GM18520 (cell line): ENCODE results near the gene SLC2A10.
"Not testable (repeated sequence)": the region's sequence is repeated elsewhere in the genome, so short reads cannot be mapped to it uniquely, and the experiment has no call there.

ENCODE experiments used
- ATAC-seq: cut with Tn5 transposase; IDR thresholded peaks from one replicate; pipeline ENCODE4 v1.9.1; 2021; ENCODE audit not compliant: unreplicated experiment

SLC2A10 gene

DNA sequence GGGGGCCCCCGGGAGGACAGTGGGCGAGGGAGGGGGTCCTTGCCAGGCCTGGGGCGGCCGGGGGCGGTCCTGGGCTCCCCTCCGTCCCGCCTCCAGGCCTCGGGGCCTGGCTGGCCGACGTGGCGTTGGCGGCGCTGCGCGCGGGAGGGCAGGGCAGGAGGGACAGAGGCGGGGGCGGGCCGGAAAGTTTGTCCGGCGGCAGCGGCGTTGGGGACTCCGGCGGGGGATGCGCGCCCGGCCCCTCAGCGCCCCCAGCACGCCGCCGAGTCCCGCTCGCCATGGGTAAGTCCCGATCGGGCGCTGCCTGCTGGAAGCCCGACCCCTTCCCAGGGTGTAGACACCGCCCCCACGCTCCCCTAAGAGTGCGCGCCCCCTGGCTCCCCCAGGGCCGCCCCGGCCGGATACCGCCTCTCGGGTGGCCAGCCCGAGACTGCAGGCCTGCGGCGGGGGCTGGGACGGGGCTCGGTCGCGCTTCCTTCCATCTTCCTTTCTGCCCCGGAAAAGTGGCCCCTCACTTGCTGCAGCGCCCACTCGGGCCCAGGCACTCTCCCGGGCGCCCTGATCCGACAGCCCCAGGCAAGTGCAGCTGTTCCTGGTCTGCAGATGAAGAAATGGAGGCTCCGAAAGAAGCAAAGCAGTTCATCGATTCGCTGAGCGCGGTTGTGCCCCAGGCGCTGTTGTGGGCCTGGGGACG lies at the start of gene SLC2A10:
TSS of gene SLC2A10 (plus strand) at position 191 of the 694 bp plus-strand sequence. CDS start at position 279, 88 bp downstream.
- no peak for ATAC-seq

DNA sequence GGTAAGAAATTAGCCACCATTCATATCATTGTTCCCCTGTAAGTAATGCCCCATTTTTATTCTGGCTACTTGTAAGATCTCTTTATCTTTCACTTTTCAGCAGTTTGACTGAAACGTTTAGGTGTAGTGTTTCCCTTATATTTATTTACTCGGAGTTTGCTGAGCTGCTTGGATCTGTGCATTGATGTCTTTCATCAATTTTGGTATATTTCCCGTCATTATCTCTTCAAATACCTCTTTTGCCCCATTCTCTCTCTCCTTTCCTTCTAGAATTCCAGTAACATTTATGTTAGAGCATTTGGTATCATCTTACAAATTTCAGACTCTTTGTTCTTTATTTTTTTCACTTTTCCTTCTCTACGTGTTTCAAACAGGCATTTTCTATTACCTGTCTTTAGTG lies 49.0 kb upstream of the SLC2A10 start:
- ATAC-seq, result no peak

DNA sequence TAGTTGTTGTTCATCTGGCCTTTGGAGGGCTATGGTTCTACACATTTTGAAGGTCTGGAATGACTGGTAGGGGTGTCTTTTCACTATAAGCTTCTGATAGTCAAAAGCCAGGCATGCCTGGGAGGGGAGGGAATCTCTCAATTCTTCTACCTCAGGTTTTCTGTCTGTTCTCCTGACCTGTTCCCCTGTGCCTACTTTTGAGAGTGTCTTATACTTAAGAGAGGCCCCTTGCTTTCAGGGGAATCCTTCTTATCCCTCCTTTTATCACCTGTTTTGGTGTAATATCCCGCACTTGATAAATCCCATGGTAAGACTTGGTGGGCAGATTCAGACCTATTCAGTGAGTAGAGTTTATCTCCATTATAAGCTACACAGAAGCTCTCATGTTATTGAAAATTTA lies 47.8 kb upstream of the SLC2A10 start:
- no peak for ATAC-seq

DNA sequence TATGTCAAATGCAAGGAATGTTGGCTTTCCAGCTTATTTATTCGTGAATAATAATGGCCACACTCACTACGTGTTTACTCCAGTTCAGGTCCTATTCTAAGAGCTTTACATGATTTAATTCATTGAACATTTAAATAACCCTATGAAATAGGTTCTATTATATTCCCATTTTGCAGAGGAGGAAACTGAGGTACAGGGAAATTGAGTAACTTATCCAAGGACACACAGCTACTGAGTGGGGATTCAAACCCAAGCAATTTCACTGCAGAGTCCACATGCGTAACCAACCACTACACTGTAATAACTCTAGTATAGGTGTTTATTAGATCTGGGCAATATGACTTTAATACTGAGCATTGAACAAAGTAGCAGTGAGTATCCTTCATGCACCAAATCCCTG lies 45.9 kb upstream of the SLC2A10 start:
- ATAC-seq, result no peak

DNA sequence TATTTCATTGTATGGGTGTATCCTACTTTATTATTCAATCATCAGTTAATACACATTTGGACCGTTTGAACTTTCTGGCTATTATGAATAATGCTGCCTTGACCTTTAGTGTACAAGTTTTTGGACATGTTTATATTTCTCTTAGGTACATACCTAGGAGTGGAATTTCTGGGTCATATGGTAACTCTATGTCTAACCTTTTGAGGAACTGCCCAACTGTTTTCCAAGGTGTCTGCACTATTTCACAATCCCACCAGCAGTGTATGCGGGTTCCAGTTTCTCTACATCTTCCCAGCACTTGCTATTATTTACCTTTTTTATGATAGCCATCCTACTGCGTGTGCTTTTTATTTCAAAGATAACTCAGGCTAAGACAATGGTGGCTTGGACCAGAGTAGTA lies 43.8 kb upstream of the SLC2A10 start:
- ATAC-seq, result no peak

DNA sequence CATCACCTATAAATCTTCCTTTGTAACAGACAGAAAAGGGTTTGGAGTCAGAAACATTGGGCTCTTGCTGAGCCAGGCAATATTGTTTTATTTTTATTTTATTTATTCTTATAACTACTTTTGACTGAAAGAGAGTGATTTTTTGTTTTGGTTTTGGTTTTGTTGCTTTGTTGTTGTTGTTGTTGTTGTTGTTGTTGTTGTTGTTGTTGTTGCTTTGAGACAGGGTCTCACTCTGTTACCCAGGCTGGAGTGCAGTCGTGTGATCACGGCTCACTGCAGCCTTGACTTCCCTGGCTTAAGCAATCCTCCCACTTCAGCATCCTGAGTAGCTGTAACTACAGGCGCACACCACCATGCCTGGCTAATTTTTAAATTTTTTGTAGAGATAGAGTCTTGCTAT lies 43.1 kb upstream of the SLC2A10 start:
- ATAC-seq, result no peak

DNA sequence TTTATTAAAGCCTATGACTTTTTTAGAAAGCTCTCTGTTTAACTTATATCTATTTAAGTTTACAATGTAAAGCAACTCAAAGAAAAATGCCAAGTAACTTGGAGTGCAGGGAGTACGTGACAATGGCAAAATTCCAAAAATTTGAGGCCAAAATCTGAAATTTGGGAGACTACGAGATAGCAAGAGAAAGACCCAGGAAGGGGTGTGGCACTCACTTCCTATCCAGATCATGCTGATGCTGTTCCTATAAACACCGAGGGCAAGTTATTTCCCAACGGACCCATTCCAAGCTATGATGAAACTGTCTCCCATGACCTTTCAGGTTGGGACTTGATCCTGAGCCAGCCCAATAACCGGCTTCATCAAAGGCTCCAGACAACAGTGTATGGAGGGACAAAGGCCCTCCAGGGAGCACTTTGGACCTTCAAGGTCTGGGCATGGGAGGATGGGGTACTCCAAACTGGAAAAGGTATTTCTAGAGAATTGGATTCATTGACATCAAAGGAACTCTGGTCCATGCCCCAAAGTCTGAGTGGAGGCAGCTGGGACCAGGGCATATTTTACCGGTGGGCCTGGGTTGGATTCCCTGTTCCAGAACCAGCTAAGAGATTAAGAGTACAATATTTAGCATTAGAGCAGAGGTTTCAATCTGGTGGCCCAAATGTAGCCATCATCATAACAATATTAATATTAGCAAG lies 42.5 kb upstream of the SLC2A10 start:
- no peak for ATAC-seq

DNA sequence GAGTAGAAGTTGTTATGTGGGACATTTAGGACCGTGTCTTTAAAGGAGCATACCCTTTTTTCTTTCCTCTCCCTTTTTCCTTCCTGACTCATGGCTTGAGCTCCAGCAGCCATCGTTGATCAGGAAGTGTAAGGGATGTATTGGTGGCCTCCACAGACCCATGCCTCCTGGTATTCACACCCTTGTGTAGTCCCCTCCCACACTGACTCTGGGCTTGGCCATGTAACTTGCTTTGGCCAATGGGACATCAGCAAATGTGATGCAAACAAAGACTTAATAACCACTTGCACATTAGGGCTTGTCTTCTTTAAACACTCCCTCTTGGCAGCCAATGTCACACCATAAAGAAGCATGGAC lies 39.2 kb upstream of the SLC2A10 start:
- ATAC-seq, result no peak

DNA sequence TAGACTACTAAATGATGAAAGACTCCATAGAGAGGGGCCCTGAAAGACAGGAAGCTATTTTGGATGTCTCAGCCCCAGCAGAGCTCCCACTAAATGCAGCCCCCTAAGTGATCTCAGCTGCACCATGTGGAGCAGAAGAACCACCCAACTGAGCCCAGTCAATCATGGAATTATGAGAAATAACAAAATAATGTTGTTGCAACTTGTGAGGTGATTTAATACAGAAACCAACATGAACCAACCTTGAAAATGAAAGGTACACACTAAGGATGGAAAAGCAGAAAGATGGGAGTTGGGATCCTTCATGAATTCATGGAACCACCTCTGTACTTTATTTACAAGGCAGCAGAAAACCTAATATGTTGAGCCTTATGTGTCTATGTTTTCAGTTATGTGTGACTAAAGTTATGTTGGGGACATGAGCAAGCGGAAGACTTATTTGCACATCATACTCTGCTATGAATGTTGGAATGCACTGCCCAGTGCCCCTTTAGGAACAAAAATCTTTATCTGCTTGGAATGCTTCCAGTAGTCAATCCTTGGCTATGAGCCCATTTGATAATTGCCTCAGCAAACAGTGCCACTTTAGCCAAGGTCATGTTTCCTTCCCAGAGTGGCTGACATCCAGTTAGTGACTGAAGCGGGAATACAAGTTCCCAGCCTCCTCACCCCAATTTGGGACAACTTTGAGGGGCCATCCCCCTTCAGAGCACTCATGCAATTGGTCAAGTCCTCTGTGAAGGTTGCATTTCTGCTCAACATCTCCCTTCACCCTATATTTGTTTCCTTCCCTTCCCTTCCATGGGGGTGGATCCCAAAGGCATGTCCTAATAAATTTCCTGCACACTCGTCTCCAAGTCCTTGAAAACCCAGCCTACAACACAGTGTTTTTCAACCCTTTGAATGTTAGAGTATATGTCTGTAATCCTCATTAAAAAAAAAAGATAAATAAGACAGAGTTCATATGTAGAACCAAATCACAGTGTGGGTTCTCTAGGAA lies 38.6 kb upstream of the SLC2A10 start:
- ATAC-seq, result no peak

DNA sequence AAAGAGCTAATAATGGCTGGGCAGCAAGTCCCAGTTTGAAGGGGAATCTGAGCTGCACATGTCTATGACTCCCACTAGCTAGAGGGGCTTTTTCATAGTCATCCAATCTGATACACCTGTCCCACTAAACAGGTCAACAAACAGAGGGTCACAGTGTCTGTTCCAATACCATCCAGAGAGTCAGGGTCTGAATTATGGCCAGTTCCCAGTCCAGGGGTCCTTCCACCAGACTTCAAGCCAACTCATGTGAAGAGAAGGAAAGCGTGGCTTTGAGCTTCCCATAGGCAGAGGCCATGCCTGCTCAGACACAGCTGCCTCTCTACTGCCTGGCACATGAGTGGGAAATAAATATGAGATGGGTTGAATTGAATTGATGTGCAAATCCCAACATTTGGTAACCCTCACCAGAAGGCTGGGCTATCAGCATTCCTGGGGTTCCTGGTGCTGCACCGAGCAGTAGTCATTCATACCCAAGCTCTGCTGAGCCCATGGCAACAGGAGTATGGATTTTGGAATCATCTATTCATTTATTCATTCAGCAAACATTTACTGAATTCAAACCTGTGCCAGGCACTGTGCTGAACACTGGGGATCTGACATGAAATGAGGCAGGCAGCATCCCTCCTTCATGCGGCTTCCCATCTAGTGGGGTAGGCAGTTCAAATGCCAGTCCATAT lies 37.4 kb upstream of the SLC2A10 start:
- no peak for ATAC-seq

DNA sequence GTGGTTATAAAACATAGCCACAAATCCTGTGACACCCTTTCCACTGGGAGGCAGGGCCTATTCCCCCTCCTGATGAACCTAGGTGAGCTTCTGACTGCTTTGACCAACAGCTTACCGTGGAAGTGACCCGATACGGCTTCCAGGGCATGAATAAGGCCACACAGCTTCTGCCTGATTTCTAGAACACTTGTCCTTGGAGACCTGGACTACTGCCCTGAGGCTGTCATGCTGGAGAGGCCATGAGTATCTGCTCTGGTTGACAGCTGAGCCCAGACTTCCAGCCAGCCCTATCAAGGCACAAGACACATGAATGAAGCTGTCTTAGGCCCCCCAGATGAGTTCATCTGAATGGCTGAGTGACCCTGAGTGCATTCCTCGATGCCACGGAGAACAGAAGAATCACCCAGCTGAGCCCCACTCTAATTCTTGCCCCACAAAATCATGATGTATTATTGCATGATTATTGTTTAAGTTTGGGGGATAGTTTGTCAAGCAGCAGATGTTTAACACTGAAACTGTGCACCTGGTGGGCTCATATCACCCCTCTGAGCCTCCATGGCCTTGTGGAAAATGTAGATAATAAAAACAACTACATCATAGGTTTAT lies 36.8 kb upstream of the SLC2A10 start:
- ATAC-seq, result no peak

DNA sequence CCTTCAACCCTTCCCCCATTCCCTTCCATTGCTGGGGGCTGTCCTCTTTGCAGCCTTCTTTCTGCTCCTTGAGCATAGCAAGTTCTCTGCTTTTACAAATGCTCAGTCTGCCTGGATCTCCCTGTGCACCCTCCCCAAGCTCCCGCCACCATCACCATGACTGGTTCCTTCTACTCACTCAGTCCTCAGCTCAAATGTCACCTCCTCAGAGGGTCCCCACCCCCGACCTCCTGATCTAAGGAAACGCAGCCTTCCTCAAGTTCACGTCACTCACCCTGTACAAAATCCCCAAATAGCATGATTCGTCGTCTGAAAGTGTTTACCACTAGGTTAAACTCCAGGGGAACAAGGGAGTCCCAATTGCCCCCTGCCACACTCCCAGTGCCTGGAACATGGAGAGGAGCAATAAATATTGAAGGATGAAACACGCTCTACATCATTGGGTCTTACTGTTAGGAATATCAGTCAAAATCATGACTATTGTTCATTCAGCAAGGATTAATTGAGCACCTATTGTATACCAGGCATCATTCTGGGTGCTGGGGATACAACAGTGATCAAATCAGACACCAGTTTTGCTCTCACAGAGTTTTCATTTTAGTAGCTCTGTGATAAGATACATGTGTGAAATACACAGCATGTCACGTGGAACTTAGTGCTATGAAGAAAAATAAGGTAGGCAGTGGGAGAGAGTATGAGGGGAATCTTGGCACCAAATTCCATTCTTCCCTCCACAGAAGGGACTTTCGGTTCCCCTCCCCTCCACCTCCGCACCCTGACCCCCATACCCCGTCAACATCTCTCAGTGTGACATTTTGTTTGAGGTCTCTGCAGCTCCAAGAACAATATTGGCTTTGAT lies 35.8 kb upstream of the SLC2A10 start:
- no peak for ATAC-seq

DNA sequence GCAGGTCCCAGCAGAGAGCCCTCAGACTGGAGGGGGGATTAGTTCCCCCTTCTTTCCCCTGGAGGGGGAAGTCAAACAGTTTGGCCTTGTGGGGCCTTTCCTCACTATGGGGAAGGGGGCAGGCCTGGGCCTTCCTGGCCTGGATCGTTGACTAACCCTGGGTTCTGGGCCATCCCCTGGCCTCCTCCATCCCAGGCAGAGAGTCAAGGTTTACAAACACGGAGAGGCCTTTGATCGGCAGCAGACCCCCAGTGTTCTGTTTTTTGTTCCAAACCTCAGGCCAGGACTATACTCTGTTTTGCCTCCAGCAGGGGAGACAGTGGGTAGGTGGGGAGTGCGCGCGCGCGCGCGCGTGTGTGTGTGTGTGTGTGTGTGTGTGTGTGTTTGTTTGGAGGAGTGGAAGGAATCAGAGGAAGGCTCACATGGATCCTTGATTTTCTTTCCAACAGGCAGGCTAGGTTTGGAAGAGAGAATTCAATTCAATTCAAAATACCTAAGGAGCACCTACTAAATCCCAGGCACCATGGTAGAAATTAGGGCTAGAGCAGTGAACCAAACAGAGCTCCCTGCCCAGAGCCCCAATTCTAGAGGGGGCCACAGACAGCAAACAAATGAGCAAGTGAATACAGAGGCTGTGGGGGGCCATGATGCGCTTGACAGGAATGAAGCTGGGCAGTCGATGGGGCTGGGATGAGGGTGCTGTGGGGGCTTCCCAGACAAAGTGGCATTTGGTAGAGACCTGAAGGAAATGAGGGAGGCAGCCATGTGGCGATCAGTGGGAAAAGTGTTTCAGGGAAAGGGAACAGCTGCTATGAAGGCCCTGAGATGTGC lies 35.0 kb upstream of the SLC2A10 start:
- no peak for ATAC-seq

DNA sequence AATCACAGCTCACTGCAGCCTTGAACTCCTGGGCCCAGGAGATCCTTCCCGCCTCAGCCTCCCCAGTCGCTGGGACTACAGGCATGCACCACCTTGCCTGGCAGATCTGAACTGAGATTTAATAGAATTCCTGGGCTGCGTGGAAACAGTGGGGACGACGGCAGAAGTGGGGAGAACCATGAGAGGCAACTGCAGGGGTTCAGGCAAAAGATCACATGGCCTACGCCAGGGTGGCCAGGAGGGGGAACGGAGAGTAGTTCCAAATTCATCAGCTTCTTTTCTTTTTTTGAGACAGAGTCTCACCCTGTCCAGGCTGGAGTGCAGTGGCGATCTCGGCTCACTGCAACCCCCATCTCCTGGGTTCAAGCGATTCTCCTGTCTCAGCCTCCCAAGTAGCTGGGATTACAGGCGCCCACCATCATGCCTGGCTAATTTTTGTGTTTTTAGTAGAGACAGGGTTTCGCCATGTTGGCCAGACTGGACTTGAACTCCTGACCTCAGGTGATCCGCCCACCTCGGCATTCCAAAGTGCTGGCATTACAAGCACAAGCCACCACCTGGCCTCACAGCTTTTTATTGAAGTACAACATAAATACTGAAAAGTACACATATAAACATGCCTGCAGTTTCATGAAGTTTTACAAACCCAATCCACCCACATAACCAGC lies 32.7 kb upstream of the SLC2A10 start:
- not testable (repeated sequence) for ATAC-seq

DNA sequence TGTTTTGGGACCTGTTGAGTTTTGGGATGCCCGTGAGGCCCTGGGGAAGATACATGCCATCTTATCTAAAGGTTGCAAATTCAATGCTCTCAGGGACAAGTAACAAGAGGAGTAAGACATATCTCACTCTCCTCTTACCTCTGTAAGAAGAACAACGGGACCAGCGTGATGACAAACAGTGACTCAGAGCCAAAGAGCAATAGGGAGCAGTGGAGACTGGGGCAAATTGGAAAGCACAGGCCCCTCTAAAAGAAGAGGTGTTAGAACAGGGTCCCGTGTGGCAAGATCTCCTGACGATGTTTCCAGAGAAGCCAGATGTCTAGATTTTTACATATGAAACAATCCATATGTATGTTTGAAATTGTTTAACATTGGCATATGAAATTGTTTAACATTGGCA lies 31.8 kb upstream of the SLC2A10 start:
- ATAC-seq, result no peak

DNA sequence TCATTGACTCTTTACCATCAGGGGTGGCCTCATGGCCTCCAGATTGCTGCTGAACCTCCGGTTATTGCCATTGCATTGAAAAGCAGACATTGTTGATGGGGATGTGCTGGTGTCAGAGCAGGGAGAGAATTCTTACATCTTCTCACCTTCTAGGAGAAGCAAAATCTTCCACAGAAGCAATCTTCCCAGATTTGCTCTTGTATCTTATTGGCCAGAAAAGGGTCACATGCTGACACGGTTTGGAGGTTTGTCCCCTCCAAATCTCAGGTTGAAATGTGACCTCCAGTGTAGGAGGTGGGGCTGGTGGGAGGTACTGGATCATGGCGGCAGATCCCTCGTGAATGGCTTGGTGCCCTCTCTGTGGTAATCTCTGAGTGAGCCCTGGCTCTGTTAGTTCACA lies 30.9 kb upstream of the SLC2A10 start:
- no peak for ATAC-seq

DNA sequence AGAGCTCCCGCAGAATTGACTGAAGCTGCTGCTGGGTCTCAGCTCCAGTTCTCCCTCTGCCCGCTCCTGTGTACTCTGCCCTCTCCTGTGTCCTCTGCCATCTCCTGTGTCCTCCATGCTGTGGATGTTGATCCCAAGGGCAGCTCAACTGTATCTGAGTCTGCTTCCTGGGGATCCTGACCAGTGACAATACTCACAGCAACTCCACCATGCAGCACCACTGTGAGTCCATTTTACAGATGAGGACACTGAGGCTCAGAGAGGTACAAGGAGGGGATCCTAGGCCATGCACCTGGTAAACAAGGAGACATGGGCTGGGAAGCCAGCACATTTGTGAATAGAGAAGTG lies 28.8 kb upstream of the SLC2A10 start:
- no peak for ATAC-seq

DNA sequence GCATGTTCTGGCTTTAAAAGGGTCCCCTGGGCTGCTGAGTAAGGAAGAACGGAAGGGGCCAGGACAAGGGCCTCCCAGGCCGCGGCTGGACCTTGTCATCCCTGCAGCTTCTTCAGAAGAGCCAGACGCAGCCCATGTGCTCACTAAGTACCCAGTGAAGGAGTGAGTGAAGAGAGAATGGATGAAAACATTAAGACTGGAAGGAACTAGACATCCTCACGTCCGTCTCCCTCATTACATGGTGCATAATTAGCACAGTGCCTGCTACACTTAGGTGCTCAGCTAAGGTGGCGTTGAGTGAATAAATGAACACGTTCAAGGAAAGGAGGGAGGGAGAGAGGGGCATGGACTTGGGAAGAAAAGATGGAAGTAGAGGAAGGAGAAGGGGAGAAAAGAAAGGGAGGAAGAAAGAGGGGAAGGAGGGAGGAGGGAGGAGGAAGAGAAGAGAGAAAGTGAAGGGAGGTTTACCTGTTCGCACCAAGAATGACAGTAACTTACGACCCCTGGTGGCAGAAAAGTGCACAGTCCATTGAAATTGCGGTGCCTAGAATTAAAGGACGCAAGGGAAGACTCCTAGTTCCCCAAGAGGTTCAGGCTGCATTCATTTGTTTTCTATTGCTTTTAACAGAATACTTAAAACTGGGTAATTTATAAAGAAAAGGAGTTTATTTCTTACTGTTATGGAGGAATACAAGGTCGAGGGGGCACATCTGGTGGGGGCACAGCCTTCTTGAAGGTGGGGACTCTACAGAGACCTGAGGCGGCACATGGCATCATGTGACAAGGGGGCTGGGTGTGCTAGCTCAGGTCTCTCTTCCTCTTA lies 28.2 kb upstream of the SLC2A10 start:
- ATAC-seq, result no peak
